ENCODE measurements around the gene ANKDD1A.

The ANKDD1A gene

GRCh38 chr15:64895285-64896065 lies 16.2 kb upstream of the ANKDD1A start:
- in situ Hi-C loops (cut with MboI; ENCODE audit: low sequenced_read_pairs) = no loop called here

GRCh38 chr15:64896371-64897069 lies 15.2 kb upstream of the ANKDD1A start:
- in situ Hi-C loops (cut with MboI; ENCODE audit: low sequenced_read_pairs) = no loop called here

- in situ Hi-C loops (cut with MboI; ENCODE audit: low sequenced_read_pairs) = no loop called here
Observed at GRCh38 chr15:64897345-64897985, 14.2 kb upstream of the ANKDD1A start.

- in situ Hi-C loops (cut with MboI; ENCODE audit: low sequenced_read_pairs) = no loop called here
Observed at GRCh38 chr15:64898406-64898805, 13.3 kb upstream of the ANKDD1A start.

- in situ Hi-C loops (cut with MboI; ENCODE audit: low sequenced_read_pairs) = no loop called here
Observed at GRCh38 chr15:64901141-64901540, 10.6 kb upstream of the ANKDD1A start.

GRCh38 chr15:64901914-64902313 lies 9.8 kb upstream of the ANKDD1A start:
- in situ Hi-C loops (cut with MboI; ENCODE audit: low sequenced_read_pairs) = no loop called here

GRCh38 chr15:64902863-64903262 lies 8.8 kb upstream of the ANKDD1A start:
- in situ Hi-C loops (cut with MboI; ENCODE audit: low sequenced_read_pairs) = no loop called here

- in situ Hi-C loops (cut with MboI; ENCODE audit: low sequenced_read_pairs) = no loop called here
Observed at GRCh38 chr15:64903326-64903950, 8.3 kb upstream of the ANKDD1A start.

- in situ Hi-C loops (cut with MboI; ENCODE audit: low sequenced_read_pairs) = no loop called here
Observed at GRCh38 chr15:64904189-64904588, 7.5 kb upstream of the ANKDD1A start.

GRCh38 chr15:64905119-64905831 lies 6.4 kb upstream of the ANKDD1A start:
- in situ Hi-C loops (cut with MboI; ENCODE audit: low sequenced_read_pairs) = no loop called here

- in situ Hi-C loops (cut with MboI; ENCODE audit: low sequenced_read_pairs) = no loop called here
Observed at GRCh38 chr15:64905941-64906340, 5.8 kb upstream of the ANKDD1A start.

GRCh38 chr15:64906402-64906801 lies 5.3 kb upstream of the ANKDD1A start:
- in situ Hi-C loops (cut with MboI; ENCODE audit: low sequenced_read_pairs) = no loop called here

- in situ Hi-C loops (cut with MboI; ENCODE audit: low sequenced_read_pairs) = no loop called here
Observed at GRCh38 chr15:64907991-64908390, 3.7 kb upstream of the ANKDD1A start.

- in situ Hi-C loops (cut with MboI; ENCODE audit: low sequenced_read_pairs) = no loop called here
Observed at GRCh38 chr15:64909546-64909945, 2.2 kb upstream of the ANKDD1A start.

- in situ Hi-C loops (cut with MboI; ENCODE audit: low sequenced_read_pairs) = no loop called here
Observed at GRCh38 chr15:64912379-64913325, 950 bp downstream of the ANKDD1A start.

GRCh38 chr15:64915518-64916227 lies 4.0 kb downstream of the ANKDD1A start:
- in situ Hi-C loops (cut with MboI; ENCODE audit: low sequenced_read_pairs) = no loop called here

GRCh38 chr15:64916365-64916764 lies 4.7 kb downstream of the ANKDD1A start:
- in situ Hi-C loops (cut with MboI; ENCODE audit: low sequenced_read_pairs) = no loop called here

- in situ Hi-C loops (cut with MboI; ENCODE audit: low sequenced_read_pairs) = no loop called here
Observed at GRCh38 chr15:64917211-64917610, 5.5 kb downstream of the ANKDD1A start.

GRCh38 chr15:64919721-64920120 lies 8.0 kb downstream of the ANKDD1A start:
- in situ Hi-C loops (cut with MboI; ENCODE audit: low sequenced_read_pairs) = no loop called here

All from hTERT RPE-1 (cell line).